ENCODE data around the gene MS4A14.

DNA sequence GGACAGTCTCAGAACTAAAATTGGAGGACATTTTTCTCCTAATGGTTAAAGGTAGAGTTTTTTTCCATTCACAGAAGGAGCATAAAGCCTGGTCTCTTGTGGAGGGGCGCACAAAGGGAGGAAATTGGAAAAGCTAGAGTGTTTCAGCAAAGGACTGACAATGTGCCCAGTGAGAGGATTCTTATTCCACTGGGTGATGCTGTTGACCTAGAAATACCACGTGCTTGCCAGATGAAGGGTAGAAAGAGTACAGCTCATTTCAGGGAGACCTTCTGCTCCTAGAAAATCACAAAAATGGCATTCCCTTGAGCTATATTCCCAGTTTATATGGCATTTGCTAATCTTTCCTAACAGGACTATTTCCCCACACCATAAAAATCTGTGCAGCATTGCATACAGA lies 48.1 kb upstream of the MS4A14 start:
- TF ChIP-seq YY1 (IDR thresholded peaks at IDR 0.05; ENCODE audit: insufficient read depth, insufficient read length): no peak
- no peak for TF ChIP-seq SUZ12 (IDR thresholded peaks at IDR 0.05; ENCODE audit: extremely low read depth, insufficient read depth, insufficient read length)
- TF ChIP-seq ZNF274 (IDR thresholded peaks at IDR 0.05; ENCODE audit: low read depth, low read length): no peak
